NCI-H1417 (cell line): ENCODE measurements around the gene C1orf159.

ENCODE experiments used
- DNase-seq, 3 experiments: peaks; one replicate each; lab custom pipeline; 2025; lab: John Stamatoyannopoulos, UW

Gene C1orf159

DNA sequence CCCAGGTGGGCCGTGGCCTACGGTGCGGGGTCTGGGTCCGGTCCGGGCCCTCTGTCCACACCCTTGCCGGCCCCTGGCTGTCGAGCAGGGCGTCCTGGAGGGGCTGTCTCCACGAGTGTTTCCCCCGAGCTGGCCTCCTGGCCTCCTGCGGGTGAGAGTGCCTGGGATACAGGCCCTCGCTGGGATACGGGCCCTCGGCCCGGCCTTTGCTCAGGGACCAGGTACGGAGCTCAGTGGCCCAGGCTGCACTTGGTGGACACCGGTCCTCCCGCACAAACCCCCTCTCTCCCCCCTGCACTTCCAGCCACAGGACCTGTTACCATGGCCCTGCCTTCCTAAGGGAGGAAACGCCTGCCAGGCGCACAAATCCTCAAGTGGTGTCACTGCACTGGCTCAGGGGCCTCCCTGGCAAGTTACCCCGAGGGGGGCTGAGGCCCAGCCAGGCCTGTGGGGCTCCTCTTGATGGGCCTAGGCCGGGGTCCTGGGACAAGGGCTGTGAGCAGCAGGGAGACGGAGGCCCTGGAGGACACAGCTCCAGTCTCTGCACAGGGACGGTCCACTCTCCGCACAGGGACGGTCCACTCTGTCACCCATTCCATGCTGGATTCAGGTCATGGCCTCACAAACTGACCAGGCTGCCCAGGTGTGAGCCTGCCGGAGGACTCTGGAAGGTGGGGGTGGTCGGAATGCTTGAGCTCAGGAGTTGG lies 23.6 kb downstream of the C1orf159 start:
- DNase-seq: no peak

DNA sequence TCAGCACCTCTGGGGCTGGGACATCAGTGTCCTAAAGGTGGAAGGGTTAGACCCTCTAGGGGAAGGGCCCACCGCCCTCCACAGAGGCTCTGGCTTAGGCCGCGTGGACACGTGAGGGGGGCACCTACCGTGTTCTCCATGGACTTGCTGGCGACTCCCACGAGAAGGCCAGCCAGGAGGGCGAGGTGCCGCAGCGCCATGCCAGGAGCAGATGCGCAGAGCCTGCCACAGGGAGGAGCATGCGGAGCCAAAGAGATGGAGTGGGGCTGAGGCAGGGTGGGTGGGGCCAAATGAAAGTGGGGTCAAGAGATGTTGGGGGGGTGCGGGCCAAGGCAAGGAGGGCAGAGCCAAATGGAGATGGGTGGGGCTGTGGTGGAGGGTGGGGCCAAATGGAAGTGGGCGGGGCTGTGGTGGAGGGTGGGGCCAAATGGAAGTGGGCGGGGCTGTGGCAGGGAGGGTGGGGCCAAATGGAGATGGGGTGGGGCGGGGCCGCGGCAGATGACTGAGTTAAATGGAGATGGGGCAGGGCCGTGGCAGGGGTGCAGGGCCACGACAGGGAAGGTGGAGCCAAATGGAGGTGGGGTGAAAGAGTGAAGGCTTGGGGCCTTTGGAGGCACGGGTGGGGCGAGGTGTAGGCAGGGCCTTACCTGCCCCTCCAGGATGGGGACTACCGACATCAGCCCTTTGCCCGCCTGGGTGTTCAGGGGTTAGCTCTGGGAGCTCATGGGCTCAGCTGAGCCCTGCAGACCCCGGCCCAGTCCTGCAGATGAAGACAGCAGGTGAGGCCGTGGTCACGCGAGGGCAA lies 24.3 kb downstream of the C1orf159 start:
- DNase-seq: no peak

DNA sequence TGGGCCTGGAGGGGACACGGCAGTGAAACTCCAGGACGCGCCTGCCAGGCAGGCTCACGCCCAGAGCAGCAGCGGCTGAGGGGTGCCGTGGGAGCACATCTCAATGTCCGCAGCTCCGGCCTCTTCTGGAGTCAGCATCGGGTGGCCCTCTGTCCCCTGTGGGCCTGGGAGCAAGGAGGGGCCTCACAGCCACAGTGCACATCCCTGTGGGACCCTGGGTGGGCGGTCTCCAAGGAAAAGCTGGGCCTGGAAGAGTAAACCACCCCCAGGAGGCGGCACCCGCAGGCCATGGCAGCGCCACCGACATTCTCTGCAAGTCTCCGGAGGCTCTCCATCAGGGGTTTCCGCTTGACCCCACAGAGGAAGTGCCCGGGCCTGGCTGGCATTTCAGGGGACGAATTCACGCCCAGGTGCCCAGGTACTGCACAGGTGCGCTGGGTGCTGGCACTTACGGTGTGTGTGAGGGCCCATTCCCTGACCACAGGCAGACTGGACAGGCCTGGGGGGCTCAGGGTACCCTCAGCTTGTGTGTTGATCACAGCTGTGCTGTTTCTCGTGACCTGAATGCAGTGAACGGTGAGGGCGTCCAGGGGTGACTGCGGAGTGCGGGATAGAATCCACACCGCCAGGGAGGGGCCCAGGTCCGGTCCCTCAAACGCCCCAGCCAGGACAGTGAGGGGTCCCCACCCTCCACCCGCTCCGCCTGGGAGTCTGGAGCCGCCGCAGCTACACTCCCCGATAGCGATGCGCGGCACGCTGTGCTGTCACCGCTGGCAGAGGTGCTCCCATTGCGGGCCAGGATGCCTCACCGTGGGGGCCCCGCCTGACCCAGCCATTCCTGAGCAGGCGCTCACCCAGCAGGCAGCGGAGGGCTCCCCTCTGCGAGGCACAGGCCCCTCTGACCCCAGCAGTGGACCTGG lies 25.2 kb downstream of the C1orf159 start:
- no peak for DNase-seq

DNA sequence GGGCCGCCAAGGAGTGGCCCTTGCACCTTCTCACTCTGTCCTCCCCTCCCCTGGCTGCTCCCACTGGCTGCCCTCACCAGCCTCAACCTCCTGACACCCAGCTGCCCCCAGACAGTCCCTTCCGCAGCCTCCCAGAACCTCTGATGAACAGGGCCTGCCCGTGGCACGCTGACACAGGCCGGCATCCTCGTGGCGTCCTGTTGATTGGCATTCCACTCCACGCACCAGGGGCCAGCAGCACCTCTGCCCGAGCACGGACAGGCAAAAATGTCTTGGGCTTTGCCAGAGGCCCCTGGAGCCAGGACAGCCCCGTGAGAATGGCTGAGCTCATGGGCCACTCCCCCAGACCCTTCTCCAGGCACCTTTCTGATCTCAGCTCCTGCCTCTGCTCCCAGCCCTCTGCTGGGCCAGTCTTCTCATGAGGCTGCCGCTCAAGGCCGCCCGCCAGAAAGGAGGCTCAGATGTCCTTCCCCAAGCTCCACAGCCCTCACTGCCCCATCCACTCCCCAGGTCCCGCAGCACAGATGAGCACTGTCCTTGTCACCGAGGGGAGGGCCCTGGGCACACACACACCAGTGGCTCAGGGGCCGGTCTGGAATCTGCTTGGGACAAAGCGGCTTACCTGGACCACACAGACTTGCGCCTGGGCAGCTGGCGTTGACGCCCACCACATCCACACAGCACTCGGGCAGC lies 26.0 kb downstream of the C1orf159 start:
- DNase-seq: no peak

DNA sequence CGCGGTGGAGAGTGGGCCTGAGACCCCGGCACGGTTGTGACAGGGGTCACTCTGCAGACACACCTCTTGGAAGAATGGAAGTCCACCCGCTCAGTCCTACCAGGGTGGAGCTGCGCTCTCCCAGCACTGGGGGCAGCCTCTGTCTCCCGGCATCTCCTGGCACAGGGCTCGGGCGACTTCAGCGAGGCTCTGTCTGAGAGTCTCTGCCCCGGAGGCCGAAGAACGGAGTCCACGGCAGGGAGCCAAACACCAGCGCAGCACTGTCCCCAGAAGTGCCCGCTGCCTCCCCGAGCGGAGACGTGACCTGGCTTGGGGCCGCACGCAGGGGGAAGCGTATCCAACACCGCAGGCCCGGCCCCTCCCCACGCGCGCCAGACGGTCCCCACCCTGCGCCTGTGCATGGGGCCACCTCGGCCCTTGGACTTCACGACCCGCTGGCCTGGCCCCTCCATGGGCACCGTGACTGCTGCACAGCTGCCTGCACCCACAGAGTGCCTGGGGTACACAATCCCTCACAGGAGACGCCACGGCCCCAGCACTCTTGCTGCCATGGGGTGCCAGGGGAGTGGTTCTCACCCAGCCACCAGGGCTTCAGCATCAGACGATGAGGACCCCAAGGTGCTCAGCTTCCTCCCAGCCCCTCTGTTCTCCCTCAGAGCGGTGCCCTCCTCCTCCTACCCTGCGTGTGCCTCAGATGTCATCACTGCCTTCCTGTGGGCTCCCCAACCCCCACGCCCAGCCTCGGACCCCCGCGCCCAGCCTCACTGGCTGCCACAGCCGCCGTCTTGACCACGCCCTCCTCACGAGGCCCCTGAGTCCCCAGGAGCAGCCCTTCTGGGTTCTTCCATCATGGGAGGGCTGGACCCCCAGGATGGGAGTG lies 26.8 kb downstream of the C1orf159 start:
- no peak for DNase-seq

DNA sequence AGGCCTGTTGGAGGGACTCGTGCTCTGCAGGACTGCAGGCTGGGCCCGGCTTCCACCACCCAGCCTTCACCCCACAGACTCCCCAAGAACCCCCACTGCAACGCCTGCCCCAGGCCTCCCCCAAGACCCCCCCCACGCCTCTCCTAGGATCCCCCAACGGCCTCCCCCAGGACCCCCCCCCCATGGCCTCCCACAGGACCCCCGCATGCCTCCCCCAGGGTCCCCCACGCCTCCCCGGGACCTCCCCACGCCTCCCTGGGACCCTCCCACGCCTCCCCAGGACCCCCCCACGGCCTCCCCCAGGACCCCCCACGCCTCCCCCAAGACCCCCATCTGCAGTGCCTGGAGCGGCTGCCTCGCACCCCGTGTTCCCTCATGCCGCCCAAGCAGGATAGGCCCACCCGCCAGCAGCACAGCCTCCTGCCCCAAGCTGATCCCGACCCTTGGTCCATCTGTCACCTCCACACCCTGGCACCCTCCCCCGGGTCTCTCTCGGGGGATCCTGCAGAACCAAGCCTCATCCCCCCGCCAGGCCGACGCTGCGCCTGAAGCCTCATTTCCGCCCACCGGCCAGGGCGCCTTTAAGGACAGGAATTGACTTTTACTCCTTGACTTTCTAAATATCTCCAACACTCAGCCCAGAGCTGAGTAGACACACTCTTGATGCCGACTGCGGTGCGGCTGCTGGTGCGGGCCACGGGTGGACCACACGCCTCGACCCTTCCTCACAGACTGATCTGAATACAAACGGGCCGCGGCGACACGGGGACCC lies 27.7 kb downstream of the C1orf159 start:
- no peak for DNase-seq

DNA sequence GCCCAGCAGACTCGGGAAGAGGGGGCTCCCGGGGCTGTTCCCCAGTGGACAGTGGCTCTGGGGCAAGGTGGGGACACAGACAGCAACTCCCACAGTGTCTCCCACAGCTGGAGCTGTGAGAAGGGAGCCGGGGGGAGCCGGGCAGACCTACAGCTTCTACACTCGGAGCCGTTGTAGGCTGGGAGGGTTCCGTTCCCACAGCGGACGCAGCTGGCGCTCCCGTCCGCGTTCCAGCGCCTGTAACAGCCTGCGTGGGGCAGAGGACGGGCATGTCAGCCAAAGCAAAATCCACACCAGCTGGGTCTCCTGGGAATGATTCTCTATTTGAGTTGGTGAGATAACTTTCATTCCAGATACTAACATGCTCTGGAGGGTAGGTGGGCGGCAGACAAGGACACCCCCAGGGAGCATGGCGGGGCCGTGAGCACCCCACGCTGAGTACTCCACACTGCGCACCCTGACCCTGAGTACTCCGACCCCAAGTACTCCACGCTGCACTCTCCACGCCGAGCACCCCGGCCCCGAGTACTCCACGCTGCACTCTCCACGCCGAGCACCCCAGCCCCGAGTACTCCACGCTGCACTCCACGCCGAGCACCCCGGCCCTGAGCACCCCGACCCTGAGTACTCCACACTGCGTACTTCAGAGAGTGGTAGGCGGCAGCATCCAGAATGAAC lies 28.4 kb downstream of the C1orf159 start:
- DNase-seq: no peak

DNA sequence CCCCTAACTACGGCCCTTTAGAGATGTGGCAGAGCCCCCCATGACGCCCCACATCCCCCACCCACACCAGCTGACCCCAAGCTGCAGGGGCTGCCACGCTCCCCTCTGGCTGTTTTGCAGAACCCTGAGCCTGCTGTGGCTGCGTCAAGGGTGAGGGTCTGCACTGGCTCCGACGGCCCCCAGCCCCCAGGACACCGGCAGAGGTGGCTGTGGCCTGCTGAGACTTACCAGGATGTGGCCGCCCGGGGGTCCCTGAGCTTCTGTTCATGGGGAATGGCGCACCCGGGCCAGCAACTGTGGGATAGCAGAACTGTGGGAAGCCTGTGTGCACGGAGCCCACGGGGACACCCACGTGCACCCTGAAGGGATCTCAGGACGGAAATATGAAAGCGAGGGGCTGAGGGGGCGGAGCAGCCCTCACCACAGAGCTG lies 29.0 kb downstream of the C1orf159 start:
- DNase-seq: no peak

DNA sequence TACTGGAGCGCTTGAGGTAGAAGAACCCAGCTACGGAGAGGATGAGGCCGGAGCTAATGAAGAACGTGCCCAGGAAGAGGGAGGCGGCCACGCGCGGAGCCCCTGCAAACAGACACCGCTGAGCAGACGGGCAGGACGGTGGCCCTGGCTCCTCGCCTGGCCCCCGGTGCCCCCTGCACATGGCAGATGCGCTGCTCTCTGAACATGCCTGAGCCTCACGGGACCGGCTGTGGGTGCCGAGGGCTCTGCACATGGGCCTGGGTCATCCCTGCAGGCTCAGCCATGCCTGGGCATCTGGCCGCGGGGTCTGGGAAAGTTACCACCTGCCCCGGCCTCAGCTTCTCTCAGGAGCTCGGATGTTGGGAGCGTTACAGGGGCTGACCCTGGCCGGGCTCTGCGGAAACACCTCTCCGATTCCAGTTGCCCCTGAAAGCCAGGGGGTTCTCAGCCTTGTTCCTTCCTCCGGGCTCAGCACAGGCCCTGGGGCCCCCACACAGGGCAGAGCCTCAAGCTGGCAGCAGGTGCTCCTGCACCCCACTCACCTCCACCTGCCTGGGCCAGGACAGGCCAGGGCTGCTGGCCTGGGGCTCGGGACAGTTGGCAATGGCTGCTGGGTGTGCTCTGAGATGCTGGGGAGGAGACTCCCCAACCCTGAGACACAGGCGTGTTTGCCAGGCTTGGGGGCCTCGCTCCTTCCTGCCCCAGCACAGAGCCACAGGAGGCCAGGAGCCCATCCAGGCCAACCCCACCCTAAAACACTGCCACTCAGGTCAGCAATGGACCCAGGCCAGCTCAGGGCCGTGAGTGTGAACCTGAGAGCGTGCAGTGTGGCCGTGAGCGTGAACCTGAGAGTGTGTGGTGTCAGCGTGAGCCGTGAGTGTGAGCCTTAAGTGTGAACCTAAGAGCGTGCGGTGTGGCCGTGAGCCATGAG lies 29.7 kb downstream of the C1orf159 start:
- DNase-seq: no peak

DNA sequence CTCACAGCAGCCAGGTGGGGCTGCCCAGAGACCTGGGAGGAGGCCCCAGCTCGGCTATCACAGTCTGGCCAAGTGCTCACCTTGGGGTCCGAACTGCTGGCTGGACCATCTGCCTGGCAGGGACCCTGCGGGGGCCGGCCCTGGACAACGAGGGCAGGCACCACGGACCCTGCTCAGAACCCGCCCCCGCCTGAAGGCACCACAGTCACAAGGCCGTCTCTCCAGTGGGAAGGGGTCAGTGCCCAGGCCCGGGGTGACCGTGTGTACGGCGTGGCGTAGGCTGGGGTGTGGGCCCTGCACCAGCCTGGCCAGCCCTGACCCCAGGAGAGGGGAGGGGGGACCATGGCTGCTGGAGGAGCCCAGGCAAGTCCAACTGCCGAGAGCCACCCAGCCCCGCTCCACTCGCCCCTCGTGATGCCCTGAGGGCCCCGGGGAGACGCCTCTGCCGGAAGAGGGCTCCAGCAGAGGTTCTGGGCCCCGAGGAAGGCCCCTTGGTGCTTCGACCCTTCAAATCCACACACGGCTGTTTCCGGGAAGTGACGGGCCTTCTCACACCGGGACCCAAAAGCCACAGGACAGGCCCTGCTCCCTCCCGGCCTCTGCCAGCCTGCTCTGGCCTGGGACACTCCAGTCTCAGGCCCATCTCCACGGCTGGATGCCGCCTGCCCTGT lies 30.6 kb downstream of the C1orf159 start:
- DNase-seq: no peak

DNA sequence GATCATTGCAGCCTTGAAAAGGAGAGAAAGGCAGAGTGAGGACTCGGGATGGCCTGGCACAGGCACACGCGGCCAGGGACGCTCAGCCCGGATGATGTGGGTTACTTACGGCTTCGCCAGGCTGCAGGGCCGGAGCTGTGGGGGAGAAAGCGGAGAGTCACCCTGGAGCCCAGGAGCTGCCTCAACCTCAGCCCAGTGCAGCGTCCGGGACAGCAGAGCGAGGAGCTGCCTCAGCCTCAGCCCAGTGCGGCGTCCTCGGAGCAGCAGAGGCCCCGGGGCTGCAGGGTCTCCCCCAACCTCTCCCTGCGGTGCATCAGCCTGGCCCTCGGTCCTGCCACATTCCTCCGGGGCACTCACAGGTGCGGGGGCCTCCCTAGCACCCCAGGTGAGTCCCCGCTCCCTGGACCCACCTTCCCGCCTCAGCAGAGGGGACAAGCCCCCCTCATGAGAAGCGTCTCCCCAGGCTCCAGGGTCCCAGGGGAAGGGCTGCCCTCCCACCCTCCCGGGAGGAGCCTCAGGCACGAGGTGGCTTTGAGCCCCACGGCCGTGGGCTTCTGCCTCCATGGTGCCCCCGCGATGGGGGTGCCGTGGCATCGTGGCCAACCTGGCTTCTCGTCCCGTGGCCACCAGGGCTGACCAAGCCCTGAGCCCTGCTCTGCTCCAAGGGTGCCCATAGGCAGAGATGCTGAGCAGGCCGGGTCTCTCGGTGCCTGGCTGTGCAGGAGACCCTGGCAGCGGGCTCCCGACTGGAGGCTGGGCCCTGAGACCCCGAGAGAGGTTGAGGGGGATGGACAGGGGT lies 31.3 kb downstream of the C1orf159 start:
- DNase-seq: no peak

DNA sequence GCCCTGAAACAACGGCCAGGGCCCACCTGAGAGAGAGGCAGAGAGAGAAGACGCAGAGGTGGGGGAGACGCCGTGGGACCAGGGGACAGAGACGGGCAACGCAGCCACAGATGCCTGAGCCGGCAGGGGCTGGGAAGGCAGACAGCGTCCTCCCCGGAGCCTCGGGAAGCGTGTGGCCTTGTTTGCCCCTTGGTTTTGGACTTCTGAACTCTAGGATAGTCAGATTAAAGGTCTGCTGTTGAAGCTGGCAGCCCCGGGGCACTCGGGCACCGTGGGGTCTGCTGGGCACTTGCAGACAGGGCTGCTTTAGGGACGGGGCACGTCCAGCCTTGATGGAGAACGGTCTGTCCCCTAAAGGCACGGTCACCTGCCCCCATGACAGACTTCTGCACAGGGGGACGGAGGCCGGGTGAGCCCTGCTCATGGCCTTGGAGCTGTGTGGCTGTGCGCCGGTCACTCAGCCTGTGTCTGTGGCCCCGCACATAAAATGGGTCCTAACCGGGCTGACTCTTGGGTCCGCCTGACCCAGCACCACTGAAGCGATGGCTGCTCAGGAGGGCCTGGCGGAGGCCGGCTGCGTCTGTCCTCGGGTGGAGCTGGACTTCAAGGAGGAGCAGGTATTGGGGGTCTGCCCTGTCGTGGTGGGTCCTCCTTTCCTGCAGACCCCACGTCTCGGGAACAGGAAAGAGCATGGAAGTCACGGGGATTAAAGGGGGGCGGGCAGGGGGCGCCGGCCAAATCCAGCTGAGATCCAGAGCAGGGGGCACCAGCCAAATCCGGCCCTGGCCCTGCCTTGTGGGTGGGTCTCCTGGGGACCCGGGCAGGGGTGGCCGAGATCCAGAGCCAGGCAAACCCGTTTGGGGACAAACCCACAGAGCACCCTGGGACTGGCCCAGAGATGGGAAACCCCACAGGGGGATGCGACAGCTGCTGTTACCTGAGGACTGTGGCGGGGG lies 32.2 kb downstream of the C1orf159 start:
- no peak for DNase-seq

DNA sequence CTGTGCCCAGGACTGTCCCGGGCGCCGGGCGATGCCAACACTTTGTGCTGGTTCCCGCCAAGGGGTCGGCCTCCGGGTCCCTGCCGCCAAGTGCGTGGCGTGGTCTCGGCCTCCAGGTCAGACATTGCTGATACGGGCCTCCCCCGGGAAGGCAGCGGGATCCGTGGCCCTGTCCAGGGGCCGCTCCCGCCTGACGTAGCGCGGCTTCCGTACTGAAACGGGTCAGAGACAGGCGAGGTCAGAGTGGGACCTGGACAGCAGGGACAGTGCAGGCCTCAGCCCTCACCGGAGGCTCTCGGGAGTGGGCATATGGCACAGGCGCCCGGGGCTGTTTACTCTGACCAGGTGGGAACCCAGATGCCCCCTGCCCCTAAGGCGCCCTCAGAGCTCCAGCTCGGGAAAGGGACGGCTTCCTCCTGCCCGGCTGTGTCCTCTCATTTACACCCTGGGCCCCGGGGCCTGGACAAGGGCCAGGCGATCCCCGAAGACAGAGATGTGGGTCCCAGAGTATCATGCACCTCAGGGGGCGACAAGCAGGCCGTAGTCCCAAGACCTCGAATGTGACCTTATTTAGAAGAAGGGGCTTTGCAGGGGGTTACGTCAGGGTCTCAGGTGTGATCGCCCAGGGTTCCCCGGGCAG lies 33.0 kb downstream of the C1orf159 start:
- DNase-seq: no peak

DNA sequence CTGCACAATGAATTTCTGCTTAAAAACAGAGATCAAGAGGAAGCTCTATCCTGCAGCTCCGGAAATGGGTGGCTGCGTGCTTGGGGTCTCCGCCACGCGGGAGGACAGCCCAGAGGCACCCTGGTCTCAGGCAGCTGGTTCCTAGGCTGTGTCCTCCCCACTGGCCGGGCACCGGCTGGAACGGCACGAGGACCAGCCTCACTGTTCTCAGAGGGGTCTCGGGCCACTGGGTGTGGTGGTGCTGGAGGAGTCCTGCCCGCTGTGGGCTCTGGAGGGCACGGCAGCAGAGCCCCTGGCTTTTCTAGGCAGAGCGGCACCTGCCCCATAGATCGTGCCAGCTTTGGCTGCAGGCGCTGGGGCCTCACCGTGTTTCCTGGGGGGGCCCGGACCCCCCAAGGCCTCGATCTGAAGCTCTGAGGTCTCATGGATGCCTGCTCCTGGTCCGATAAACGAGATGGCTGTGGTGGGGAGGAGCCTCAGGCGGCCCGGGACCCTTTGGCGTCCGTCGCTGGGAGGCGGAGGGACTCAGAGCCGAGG lies 33.6 kb downstream of the C1orf159 start:
- no peak for DNase-seq
